Lower leg skin (tissue), 3 donors: ENCODE results near the gene RBCK1.

Source experiments
- POLR2A ChIP-seq, 2 donors: fragments of 450-650 bp; IDR thresholded peaks; one replicate each; pipeline ENCODE4 v1.6.1; 2016 to 2017; ENCODE audit warnings: antibody characterized with exemption in 2 of 2, mild to moderate bottlenecking in 1 of 2, moderate library complexity in 1 of 2
- TF ChIP-seq, protein P1 (sequence below), 3 donors: fragments of 450-650 bp; IDR thresholded peaks; one replicate each; pipeline ENCODE4 v1.5.1; 2016; ENCODE audit warnings: antibody characterized with exemption in 3 of 3, mild to moderate bottlenecking in 3 of 3, moderate library complexity in 2 of 3

GRCh38 chr20:434221-434620 lies 26.1 kb downstream of the RBCK1 start:
- TF ChIP-seq, protein P1, sequence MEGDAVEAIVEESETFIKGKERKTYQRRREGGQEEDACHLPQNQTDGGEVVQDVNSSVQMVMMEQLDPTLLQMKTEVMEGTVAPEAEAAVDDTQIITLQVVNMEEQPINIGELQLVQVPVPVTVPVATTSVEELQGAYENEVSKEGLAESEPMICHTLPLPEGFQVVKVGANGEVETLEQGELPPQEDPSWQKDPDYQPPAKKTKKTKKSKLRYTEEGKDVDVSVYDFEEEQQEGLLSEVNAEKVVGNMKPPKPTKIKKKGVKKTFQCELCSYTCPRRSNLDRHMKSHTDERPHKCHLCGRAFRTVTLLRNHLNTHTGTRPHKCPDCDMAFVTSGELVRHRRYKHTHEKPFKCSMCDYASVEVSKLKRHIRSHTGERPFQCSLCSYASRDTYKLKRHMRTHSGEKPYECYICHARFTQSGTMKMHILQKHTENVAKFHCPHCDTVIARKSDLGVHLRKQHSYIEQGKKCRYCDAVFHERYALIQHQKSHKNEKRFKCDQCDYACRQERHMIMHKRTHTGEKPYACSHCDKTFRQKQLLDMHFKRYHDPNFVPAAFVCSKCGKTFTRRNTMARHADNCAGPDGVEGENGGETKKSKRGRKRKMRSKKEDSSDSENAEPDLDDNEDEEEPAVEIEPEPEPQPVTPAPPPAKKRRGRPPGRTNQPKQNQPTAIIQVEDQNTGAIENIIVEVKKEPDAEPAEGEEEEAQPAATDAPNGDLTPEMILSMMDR (IDR thresholded peaks at IDR 0.05), result no peak
- no peak for TF ChIP-seq POLR2A (IDR thresholded peaks at IDR 0.05)
